SK-N-SH treated with all-trans-retinoic acid at 6 μM for 48 hours (cell line): Measurements from ENCODE around the gene SLC6A7.

Experiments used
- ATAC-seq: fragments of 200-7000 bp; cut with Tn5 transposase; 3 replicates; pipeline ENCODE4 v1.9.1; 2020; ENCODE audit warnings: mild to moderate bottlenecking, moderate library complexity
- BACH2 ChIP-seq: fragments of 250-450 bp; sonication (Bioruptor Pico); IDR thresholded peaks from 2 replicates; pipeline ENCODE4 v1.9.0; 2021; ENCODE audit warnings: mild to moderate bottlenecking, borderline replicate concordance
- CREB5 ChIP-seq: fragments of 250-450 bp; sonication (Bioruptor Pico); IDR thresholded peaks from 2 replicates; pipeline ENCODE4 v1.5.1; 2020; ENCODE audit warnings: low read depth, mild to moderate bottlenecking, moderate library complexity
- CSDC2 ChIP-seq: fragments of 250-450 bp; sonication (Bioruptor Pico); IDR thresholded peaks from 2 replicates; pipeline ENCODE4 v1.5.0; 2020; ENCODE audit warnings: mild to moderate bottlenecking, moderate library complexity
- CSRNP3 ChIP-seq: fragments of 250-450 bp; sonication (Bioruptor Pico); IDR thresholded peaks from 2 replicates; pipeline ENCODE4 v1.5.1; 2021; ENCODE audit warnings: mild to moderate bottlenecking, moderate library complexity
- GLIS3 ChIP-seq: fragments of 250-450 bp; sonication (Bioruptor Pico); IDR thresholded peaks from 2 replicates; pipeline ENCODE4 v1.5.0; 2020; ENCODE audit warnings: mild to moderate bottlenecking, moderate library complexity
- ISL1 ChIP-seq: fragments of 250-450 bp; sonication (Bioruptor Pico); IDR thresholded peaks from 2 replicates; pipeline ENCODE4 v2.1.2; 2022; ENCODE audit warnings: mild to moderate bottlenecking, moderate library complexity
- OSR1 ChIP-seq: fragments of 250-450 bp; sonication (Bioruptor Pico); IDR thresholded peaks from 2 replicates; pipeline ENCODE4 v1.8.0; 2022; ENCODE audit warnings: moderate library complexity, mild to moderate bottlenecking, inconsistent platforms
- PPARA ChIP-seq: fragments of 250-450 bp; sonication (Bioruptor Pico); IDR thresholded peaks from 2 replicates; pipeline ENCODE4 v1.5.0; 2020; ENCODE audit warnings: mild to moderate bottlenecking, borderline replicate concordance
- RARB ChIP-seq: fragments of 250-450 bp; sonication (Bioruptor Pico); IDR thresholded peaks from 2 replicates; pipeline ENCODE4 v1.8.0; 2021; ENCODE audit warnings: mild to moderate bottlenecking, moderate library complexity
- SNAI2 ChIP-seq: fragments of 250-450 bp; sonication (Bioruptor Pico); IDR thresholded peaks from 2 replicates; pipeline ENCODE4 v1.5.0; 2020; ENCODE audit warnings: mild to moderate bottlenecking, moderate library complexity
- TOX ChIP-seq: fragments of 250-450 bp; sonication (Bioruptor Pico); IDR thresholded peaks from 2 replicates; pipeline ENCODE4 v1.8.0; 2021; ENCODE audit warnings: mild to moderate bottlenecking, moderate library complexity, borderline replicate concordance
- TSHZ2 ChIP-seq: fragments of 250-450 bp; sonication (Bioruptor Pico); IDR thresholded peaks from 2 replicates; pipeline ENCODE4 v1.5.0; 2020; ENCODE audit warnings: mild to moderate bottlenecking, moderate library complexity
- ZC3H10 ChIP-seq: fragments of 250-450 bp; sonication (Bioruptor Pico); IDR thresholded peaks from 2 replicates; pipeline ENCODE4 v1.5.1; 2021; ENCODE audit warnings: mild to moderate bottlenecking, moderate library complexity
- ZFP3 ChIP-seq: fragments of 250-450 bp; sonication (Bioruptor Pico); IDR thresholded peaks from 2 replicates; pipeline ENCODE4 v1.5.0; 2020; ENCODE audit warnings: mild to moderate bottlenecking, moderate library complexity
- ZFP30 ChIP-seq: fragments of 450-650 bp; formaldehyde crosslinking; IDR thresholded peaks from 2 replicates; pipeline ENCODE4 v1.5.0; 2022; ENCODE audit warnings: mild to moderate bottlenecking, moderate library complexity
- ZNF565 ChIP-seq: fragments of 450-650 bp; formaldehyde crosslinking; conservative IDR thresholded peaks from 2 replicates; pipeline ENCODE4 v1.5.0; 2020; ENCODE audit warnings: low read depth, mild to moderate bottlenecking, moderate library complexity
- ZNF70 ChIP-seq: fragments of 450-650 bp; formaldehyde crosslinking; IDR thresholded peaks from 2 replicates; pipeline ENCODE4 v1.5.0; 2020; ENCODE audit warnings: mild to moderate bottlenecking, moderate library complexity
- ZNF8 ChIP-seq: fragments of 450-650 bp; formaldehyde crosslinking; IDR thresholded peaks from 2 replicates; pipeline ENCODE4 v1.5.0; 2020; ENCODE audit warnings: mild to moderate bottlenecking, moderate library complexity
- TF ChIP-seq, protein P1 (sequence below): fragments of 250-450 bp; sonication (Bioruptor Pico); IDR thresholded peaks from 2 replicates; pipeline ENCODE4 v1.8.0; 2020; ENCODE audit warnings: mild to moderate bottlenecking, moderate library complexity, borderline replicate concordance
- TF ChIP-seq, protein P2 (sequence below): fragments of 250-450 bp; sonication (Bioruptor Pico); IDR thresholded peaks from 2 replicates; pipeline ENCODE4 v1.8.0; 2021; ENCODE audit warnings: low read depth, mild to moderate bottlenecking, moderate library complexity, borderline replicate concordance

The SLC6A7 gene

DNA sequence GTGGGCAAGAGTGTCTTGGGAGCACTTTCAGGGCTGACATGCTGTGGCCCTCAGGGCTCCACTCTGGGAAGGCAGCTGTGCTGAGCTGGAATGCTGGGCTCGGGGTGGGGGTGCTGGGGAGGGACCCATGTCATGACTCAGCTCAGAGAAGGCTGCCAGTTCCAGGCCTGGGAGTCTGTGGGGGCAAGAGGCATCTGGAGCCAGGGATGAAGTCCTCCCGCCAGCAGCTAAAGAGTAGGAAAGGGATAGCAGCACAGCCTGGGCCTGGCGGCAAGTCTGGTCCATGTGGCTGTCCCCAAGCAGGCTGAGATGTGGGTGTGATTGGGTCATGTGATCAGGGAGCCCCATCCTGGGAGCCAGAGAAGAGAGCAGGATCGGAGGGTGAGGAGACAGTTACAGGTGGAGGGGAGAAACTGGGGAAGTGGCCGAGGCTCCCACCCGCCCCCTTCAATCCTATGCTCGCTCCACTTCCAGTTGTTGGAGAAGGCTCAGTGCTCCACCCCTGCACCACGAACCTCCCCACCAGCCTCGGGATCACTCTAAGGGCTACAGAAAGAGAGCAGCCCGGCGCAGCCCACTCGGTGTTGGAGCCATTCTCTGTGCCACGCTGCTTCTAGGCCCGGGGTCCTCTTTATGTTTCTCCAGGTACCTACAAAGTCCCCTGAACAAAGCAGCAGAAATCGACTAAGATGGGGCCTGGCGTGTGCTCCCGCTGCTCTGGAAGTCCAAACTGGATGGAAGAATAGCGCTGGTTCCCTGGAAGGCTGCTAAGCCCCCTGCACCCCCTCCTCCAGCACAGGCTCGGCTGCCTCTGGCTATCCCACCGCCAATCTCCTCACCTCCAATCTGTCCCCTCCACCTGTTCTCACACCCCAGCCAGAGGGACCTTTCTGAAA, 46.3 kb upstream of the SLC6A7 start:
- TF ChIP-seq ZFP3 (CRISPR knock-in tag) (0 out of 2 replicates have a peak, but pooled peaks have one; percentile 21), GLIS3 (CRISPR knock-in tag) (no peak; the same call in 1 of the 2 replicates), SNAI2 (no peak), RARB (no peak), TSHZ2 (no peak), OSR1 (CRISPR knock-in tag) (no peak), BACH2 (CRISPR knock-in tag) (no peak; the same call in 1 of the 2 replicates), PPARA (CRISPR knock-in tag) (no peak), TOX (no peak), CSDC2 (CRISPR knock-in tag) (no peak)
- TF ChIP-seq, protein P1, sequence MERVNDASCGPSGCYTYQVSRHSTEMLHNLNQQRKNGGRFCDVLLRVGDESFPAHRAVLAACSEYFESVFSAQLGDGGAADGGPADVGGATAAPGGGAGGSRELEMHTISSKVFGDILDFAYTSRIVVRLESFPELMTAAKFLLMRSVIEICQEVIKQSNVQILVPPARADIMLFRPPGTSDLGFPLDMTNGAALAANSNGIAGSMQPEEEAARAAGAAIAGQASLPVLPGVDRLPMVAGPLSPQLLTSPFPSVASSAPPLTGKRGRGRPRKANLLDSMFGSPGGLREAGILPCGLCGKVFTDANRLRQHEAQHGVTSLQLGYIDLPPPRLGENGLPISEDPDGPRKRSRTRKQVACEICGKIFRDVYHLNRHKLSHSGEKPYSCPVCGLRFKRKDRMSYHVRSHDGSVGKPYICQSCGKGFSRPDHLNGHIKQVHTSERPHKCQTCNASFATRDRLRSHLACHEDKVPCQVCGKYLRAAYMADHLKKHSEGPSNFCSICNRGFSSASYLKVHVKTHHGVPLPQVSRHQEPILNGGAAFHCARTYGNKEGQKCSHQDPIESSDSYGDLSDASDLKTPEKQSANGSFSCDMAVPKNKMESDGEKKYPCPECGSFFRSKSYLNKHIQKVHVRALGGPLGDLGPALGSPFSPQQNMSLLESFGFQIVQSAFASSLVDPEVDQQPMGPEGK (CRISPR knock-in tag), result peak; percentile 90; the same call in 1 of the 2 replicates
- peak; percentile 67 for ATAC-seq

DNA sequence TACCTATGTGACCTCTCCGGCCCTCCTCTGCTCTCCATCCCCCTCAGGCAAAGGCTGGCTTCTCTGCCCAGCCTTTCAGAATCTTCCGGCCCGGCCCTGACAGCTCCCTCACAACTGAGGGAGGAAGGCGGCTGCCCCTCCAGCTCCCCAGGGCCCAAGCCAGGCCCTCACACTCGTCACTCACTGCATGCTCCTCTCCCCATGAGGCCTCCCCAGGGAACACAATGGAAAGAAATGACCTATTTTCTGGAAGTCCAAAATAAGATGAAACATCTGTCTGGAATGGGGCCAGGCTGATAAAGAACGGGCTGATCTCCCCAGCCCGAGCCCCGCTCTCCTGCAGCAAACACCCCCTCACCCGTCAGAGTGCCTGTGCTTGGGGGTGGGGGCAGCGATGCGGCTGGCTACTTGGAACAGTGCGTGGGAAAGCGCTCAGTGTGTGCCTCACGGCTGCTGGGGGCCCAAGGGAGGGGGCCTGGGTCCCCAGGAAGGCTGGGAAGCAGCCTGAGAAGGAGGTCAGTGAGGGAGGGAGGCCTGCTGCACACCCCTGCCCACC, 45.5 kb upstream of the SLC6A7 start:
- TF ChIP-seq, protein P1 (CRISPR knock-in tag), result 0 out of 2 replicates have a peak, but pooled peaks have one; percentile 32
- no peak for TF ChIP-seq ZNF70 (CRISPR knock-in tag)

DNA sequence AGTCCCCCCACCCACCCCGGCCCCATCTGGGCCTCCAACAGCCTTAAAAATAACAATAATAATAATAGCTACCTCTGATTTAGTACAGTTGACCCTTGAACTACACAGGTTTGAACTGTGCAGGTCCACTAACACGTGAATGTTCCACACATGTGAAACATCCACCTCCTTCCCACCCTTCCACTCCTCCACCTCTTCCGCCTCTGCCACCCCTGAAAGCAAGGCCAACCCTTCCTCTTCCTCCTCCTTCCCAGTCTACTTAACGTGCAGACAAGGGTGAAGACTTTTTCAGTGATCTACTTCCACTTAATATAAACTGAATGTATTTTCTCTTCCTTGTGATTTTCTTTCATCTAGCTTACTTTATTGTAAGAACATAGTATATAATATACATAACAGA, 45.0 kb upstream of the SLC6A7 start:
- no peak for TF ChIP-seq ZFP30 (CRISPR knock-in tag)
- no peak for TF ChIP-seq CREB5 (CRISPR knock-in tag)
- TF ChIP-seq ZFP3 (CRISPR knock-in tag), result no peak
- no peak for TF ChIP-seq GLIS3 (CRISPR knock-in tag)
- no peak for TF ChIP-seq ISL1
- no peak for TF ChIP-seq ZNF565 (CRISPR knock-in tag)
- TF ChIP-seq CSRNP3 (CRISPR knock-in tag), result no peak
- no peak for TF ChIP-seq ZC3H10 (CRISPR knock-in tag)
- TF ChIP-seq, protein P2, sequence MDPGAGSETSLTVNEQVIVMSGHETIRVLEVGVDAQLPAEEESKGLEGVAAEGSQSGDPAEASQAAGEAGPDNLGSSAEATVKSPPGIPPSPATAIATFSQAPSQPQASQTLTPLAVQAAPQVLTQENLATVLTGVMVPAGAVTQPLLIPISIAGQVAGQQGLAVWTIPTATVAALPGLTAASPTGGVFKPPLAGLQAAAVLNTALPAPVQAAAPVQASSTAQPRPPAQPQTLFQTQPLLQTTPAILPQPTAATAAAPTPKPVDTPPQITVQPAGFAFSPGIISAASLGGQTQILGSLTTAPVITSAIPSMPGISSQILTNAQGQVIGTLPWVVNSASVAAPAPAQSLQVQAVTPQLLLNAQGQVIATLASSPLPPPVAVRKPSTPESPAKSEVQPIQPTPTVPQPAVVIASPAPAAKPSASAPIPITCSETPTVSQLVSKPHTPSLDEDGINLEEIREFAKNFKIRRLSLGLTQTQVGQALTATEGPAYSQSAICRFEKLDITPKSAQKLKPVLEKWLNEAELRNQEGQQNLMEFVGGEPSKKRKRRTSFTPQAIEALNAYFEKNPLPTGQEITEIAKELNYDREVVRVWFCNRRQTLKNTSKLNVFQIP (CRISPR knock-in tag), result no peak
- TF ChIP-seq ZNF8 (CRISPR knock-in tag), result no peak
- ATAC-seq, result no peak

More for the DNA sequence above, 45.5 kb upstream of the SLC6A7 start:
- no peak; the same call in 1 of the 3 replicates for ATAC-seq
